Measurements from ENCODE around the gene DAW1.

Gene DAW1

GRCh38 chr2:227862741-227863588, 8.5 kb upstream of the DAW1 start:
- peak; percentile 72 for DNase-seq

- DNase-seq, result no peak
Measured at GRCh38 chr2:227864161-227864756, 7.2 kb upstream of the DAW1 start.

GRCh38 chr2:227865291-227865690, 6.1 kb upstream of the DAW1 start:
- DNase-seq, result no peak

GRCh38 chr2:227867386-227867785, 4.0 kb upstream of the DAW1 start:
- no peak for DNase-seq

GRCh38 chr2:227870710-227871374, 589 bp upstream of the DAW1 start:
- no peak for DNase-seq

- DNase-seq, result no peak
Measured at GRCh38 chr2:227872676-227873075, 1.2 kb downstream of the DAW1 start.

- no peak for DNase-seq
Measured at GRCh38 chr2:227876300-227876801, 4.9 kb downstream of the DAW1 start.

GRCh38 chr2:227877421-227878310, 6.2 kb downstream of the DAW1 start:
- DNase-seq, result no peak

GRCh38 chr2:227880460-227880859, 9.0 kb downstream of the DAW1 start:
- no peak for DNase-seq

GRCh38 chr2:227881866-227882517, 10.6 kb downstream of the DAW1 start:
- DNase-seq, result peak; percentile 42

GRCh38 chr2:227884511-227884947, 13.1 kb downstream of the DAW1 start:
- DNase-seq, result peak; percentile 78

GRCh38 chr2:227886149-227886548, 14.7 kb downstream of the DAW1 start:
- DNase-seq, result peak; percentile 67

GRCh38 chr2:227888289-227888688, 16.9 kb downstream of the DAW1 start:
- peak; percentile 23 for DNase-seq

- DNase-seq, result no peak
Measured at GRCh38 chr2:227889336-227889735, 17.9 kb downstream of the DAW1 start.

GRCh38 chr2:227890495-227891079, 19.2 kb downstream of the DAW1 start:
- peak; percentile 69 for DNase-seq

- peak; percentile 16 for DNase-seq
Measured at GRCh38 chr2:227891673-227892072, 20.2 kb downstream of the DAW1 start.

- DNase-seq, result peak; percentile 23
Measured at GRCh38 chr2:227903381-227903780, 31.9 kb downstream of the DAW1 start.

- DNase-seq, result no peak
Measured at GRCh38 chr2:227906991-227907390, 35.6 kb downstream of the DAW1 start.

- DNase-seq, result no peak
Measured at GRCh38 chr2:227908266-227909054, 37.0 kb downstream of the DAW1 start.

- DNase-seq, result no peak
Measured at GRCh38 chr2:227914362-227914761, 42.9 kb downstream of the DAW1 start.

GRCh38 chr2:227921648-227922047, 50.2 kb downstream of the DAW1 start:
- no peak for DNase-seq
